ENCODE data around the gene OSBPL8.
"Not testable (repeated sequence)": the region's sequence is repeated elsewhere in the genome, so short reads cannot be mapped to it uniquely, and the experiment has no call there.

The OSBPL8 gene

GRCh38 chr12:76410371-76410770 lies 149.2 kb downstream of the OSBPL8 start:
- no peak for DNase-seq

GRCh38 chr12:76409074-76409473 lies 150.5 kb downstream of the OSBPL8 start:
- DNase-seq, result no peak

GRCh38 chr12:76407710-76408109 lies 151.9 kb downstream of the OSBPL8 start:
- DNase-seq, result no peak

GRCh38 chr12:76402259-76402658 lies 157.3 kb downstream of the OSBPL8 start:
- no peak for DNase-seq

GRCh38 chr12:76400136-76400535 lies 159.4 kb downstream of the OSBPL8 start:
- no peak for DNase-seq

- DNase-seq, result no peak
Observed at GRCh38 chr12:76399040-76399439, 160.5 kb downstream of the OSBPL8 start.

- no peak for DNase-seq
Observed at GRCh38 chr12:76398106-76398505, 161.5 kb downstream of the OSBPL8 start.

- DNase-seq, result no peak
Observed at GRCh38 chr12:76391461-76391860, 168.1 kb downstream of the OSBPL8 start.

GRCh38 chr12:76387614-76388013 lies 172.0 kb downstream of the OSBPL8 start:
- no peak for DNase-seq

GRCh38 chr12:76384560-76384959 lies 175.0 kb downstream of the OSBPL8 start:
- no peak for DNase-seq

GRCh38 chr12:76383988-76384387 lies 175.6 kb downstream of the OSBPL8 start:
- DNase-seq, result no peak

- DNase-seq, result no peak
Observed at GRCh38 chr12:76379261-76379660, 180.3 kb downstream of the OSBPL8 start.

GRCh38 chr12:76376876-76377275 lies 182.7 kb downstream of the OSBPL8 start:
- DNase-seq, result not testable (repeated sequence)

- DNase-seq, result no peak
Observed at GRCh38 chr12:76375939-76376338, 183.6 kb downstream of the OSBPL8 start.

GRCh38 chr12:76375470-76375869 lies 184.1 kb downstream of the OSBPL8 start:
- DNase-seq, result no peak

- DNase-seq, result no peak
Observed at GRCh38 chr12:76374386-76375020, 185.1 kb downstream of the OSBPL8 start.

- DNase-seq, result no peak
Observed at GRCh38 chr12:76368230-76368629, 191.3 kb downstream of the OSBPL8 start.

GRCh38 chr12:76366163-76366562 lies 193.4 kb downstream of the OSBPL8 start:
- no peak for DNase-seq

- DNase-seq, result not testable (repeated sequence)
Observed at GRCh38 chr12:76364131-76364530, 195.4 kb downstream of the OSBPL8 start.

GRCh38 chr12:76360316-76360715 lies 199.3 kb downstream of the OSBPL8 start:
- no peak for DNase-seq

- no peak for DNase-seq
Observed at GRCh38 chr12:76356071-76356470, 203.5 kb downstream of the OSBPL8 start.

- DNase-seq, result peak; percentile 95 to 96
Observed at GRCh38 chr12:76348079-76348901, 211.3 kb downstream of the OSBPL8 start, which contains the start of gene BBS10. TSS of gene BBS10 (minus strand) at chr12:76348415. CDS start at chr12:76348358, 57 bp downstream.

- DNase-seq, result peak; percentile 68 to 74
Observed at GRCh38 chr12:76346798-76347420, 212.7 kb downstream of the OSBPL8 start.

- no peak for DNase-seq
Observed at GRCh38 chr12:76346236-76346635, 213.3 kb downstream of the OSBPL8 start.
